GM19239 (cell line): ENCODE measurements around the gene SPG11.
"Not testable (repeated sequence)": the region's sequence is repeated elsewhere in the genome, so short reads cannot be mapped to it uniquely, and the experiment has no call there.

Source experiments
- DNase-seq: peaks from one replicate; pipeline ENCODE4 v3.0.0; 2011; ENCODE audit warnings: low spot score; ENCODE audit not compliant: insufficient read length
- FAIRE-seq: peaks from 2 replicates; lab custom pipeline; 2011; peaks lifted over from hg19 to GRCh38; lab: Jason Lieb, UNC

The SPG11 gene, protein sequence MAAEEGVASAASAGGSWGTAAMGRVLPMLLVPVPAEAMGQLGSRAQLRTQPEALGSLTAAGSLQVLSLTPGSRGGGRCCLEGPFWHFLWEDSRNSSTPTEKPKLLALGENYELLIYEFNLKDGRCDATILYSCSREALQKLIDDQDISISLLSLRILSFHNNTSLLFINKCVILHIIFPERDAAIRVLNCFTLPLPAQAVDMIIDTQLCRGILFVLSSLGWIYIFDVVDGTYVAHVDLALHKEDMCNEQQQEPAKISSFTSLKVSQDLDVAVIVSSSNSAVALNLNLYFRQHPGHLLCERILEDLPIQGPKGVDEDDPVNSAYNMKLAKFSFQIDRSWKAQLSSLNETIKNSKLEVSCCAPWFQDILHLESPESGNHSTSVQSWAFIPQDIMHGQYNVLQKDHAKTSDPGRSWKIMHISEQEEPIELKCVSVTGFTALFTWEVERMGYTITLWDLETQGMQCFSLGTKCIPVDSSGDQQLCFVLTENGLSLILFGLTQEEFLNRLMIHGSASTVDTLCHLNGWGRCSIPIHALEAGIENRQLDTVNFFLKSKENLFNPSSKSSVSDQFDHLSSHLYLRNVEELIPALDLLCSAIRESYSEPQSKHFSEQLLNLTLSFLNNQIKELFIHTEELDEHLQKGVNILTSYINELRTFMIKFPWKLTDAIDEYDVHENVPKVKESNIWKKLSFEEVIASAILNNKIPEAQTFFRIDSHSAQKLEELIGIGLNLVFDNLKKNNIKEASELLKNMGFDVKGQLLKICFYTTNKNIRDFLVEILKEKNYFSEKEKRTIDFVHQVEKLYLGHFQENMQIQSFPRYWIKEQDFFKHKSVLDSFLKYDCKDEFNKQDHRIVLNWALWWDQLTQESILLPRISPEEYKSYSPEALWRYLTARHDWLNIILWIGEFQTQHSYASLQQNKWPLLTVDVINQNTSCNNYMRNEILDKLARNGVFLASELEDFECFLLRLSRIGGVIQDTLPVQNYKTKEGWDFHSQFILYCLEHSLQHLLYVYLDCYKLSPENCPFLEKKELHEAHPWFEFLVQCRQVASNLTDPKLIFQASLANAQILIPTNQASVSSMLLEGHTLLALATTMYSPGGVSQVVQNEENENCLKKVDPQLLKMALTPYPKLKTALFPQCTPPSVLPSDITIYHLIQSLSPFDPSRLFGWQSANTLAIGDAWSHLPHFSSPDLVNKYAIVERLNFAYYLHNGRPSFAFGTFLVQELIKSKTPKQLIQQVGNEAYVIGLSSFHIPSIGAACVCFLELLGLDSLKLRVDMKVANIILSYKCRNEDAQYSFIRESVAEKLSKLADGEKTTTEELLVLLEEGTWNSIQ (N-terminal part only)

DNA sequence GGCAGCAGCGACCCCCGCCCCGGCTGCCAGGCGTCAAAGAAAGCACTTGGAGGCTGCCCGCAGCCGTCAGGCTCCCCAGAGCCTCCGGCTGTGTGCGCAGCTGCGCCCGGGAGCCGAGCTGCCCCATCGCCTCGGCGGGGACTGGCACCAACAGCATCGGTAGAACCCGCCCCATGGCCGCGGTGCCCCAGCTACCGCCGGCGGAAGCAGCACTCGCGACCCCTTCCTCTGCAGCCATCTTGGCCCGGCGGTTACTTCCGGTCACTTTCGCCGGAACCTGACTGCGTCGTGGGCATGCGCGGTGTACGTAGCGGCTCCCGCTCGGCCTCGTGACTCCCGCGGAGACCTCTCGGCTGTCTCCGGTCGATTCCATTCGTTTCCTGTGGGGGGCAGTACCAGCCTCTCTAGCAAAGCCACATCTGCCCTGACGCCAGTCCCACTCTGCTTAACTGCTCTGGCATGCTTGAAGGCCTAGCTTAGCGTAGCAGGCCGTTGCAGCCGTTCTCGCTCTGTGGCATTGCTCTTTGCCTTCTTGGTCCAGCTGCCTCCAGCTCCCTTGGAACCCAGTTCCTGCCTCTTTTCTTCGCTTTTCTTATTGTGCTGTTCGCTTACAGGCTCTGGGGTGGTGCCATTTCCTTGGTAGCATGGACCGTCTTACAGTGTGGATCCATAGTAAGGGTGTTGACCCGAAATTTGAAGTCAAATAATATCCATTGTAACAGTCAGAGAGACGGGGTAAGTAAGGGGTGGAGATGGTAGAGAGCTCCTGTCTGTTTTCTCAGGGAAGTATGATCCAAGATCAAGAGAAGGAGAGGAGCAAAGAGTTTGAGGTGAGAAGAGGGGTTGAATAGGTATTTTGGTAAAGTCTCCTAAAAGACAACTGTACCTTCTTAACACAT is at the start of gene SPG11:
SPG11 (minus strand) TSS at position 253 of the 899 bp plus-strand sequence; CDS start at position 238, 15 bp downstream.
- peak; percentile 68 for DNase-seq
- peak; percentile 98 for FAIRE-seq

DNA sequence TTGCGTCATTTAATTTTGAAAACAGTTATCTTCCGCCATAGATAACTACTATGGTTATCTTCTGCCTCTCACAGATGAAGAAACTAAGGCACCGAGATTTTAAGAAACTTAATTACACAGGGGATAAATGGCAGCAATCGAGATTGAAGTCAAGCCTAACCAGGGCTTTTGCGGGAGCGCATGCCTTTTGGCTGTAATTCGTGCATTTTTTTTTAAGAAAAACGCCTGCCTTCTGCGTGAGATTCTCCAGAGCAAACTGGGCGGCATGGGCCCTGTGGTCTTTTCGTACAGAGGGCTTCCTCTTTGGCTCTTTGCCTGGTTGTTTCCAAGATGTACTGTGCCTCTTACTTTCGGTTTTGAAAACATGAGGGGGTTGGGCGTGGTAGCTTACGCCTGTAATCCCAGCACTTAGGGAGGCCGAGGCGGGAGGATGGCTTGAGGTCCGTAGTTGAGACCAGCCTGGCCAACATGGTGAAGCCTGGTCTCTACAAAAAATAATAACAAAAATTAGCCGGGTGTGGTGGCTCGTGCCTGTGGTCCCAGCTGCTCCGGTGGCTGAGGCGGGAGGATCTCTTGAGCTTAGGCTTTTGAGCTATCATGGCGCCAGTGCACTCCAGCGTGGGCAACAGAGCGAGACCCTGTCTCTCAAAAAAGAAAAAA is 49.0 kb upstream of the SPG11 start:
- DNase-seq (no peak), FAIRE-seq (peak; percentile 83)

DNA sequence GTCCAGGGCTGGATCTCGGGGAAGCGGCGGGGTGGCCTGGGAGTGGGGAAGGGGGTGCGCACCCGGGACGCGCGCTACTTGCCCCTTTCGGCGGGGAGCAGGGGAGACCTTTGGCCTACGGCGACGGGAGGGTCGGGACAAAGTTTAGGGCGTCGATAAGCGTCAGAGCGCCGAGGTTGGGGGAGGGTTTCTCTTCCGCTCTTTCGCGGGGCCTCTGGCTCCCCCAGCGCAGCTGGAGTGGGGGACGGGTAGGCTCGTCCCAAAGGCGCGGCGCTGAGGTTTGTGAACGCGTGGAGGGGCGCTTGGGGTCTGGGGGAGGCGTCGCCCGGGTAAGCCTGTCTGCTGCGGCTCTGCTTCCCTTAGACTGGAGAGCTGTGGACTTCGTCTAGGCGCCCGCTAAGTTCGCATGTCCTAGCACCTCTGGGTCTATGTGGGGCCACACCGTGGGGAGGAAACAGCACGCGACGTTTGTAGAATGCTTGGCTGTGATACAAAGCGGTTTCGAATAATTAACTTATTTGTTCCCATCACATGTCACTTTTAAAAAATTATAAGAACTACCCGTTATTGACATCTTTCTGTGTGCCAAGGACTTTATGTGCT is 48.4 kb upstream of the SPG11 start:
- FAIRE-seq, result no peak
- no peak for DNase-seq

DNA sequence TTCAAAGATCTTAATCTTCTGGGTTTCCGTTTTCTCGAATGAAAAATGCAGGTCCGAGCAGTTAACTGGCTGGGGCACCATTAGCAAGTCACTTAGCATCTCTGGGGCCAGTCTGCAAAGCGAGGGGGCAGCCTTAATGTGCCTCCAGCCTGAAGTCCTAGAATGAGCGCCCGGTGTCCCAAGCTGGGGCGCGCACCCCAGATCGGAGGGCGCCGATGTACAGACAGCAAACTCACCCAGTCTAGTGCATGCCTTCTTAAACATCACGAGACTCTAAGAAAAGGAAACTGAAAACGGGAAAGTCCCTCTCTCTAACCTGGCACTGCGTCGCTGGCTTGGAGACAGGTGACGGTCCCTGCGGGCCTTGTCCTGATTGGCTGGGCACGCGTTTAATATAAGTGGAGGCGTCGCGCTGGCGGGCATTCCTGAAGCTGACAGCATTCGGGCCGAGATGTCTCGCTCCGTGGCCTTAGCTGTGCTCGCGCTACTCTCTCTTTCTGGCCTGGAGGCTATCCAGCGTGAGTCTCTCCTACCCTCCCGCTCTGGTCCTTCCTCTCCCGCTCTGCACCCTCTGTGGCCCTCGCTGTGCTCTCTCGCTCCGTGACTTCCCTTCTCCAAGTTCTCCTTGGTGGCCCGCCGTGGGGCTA is 47.8 kb upstream of the SPG11 start, which contains the start of the genes B2M and PATL2:
B2M (plus strand) TSS at position 422 of the 647 bp plus-strand sequence; CDS start at position 452, 30 bp downstream.
PATL2 (minus strand) TSS at position 228 of the 647 bp plus-strand sequence. CDS start 34,833 bp downstream, outside the sequence.
- DNase-seq (peak; percentile 58), FAIRE-seq (no peak)

DNA sequence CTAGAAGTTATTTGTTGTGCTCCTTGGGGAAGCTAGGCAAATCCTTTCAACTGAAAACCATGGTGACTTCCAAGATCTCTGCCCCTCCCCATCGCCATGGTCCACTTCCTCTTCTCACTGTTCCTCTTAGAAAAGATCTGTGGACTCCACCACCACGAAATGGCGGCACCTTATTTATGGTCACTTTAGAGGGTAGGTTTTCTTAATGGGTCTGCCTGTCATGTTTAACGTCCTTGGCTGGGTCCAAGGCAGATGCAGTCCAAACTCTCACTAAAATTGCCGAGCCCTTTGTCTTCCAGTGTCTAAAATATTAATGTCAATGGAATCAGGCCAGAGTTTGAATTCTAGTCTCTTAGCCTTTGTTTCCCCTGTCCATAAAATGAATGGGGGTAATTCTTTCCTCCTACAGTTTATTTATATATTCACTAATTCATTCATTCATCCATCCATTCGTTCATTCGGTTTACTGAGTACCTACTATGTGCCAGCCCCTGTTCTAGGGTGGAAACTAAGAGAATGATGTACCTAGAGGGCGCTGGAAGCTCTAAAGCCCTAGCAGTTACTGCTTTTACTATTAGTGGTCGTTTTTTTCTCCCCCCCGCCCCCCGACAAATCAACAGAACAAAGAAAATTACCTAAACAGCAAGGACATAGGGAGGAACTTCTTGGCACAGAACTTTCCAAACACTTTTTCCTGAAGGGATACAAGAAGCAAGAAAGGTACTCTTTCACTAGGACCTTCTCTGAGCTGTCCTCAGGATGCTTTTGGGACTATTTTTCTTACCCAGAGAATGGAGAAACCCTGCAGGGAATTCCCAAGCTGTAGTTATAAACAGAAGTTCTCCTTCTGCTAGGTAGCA is 47.0 kb upstream of the SPG11 start:
- peak; percentile 94 for FAIRE-seq

DNA sequence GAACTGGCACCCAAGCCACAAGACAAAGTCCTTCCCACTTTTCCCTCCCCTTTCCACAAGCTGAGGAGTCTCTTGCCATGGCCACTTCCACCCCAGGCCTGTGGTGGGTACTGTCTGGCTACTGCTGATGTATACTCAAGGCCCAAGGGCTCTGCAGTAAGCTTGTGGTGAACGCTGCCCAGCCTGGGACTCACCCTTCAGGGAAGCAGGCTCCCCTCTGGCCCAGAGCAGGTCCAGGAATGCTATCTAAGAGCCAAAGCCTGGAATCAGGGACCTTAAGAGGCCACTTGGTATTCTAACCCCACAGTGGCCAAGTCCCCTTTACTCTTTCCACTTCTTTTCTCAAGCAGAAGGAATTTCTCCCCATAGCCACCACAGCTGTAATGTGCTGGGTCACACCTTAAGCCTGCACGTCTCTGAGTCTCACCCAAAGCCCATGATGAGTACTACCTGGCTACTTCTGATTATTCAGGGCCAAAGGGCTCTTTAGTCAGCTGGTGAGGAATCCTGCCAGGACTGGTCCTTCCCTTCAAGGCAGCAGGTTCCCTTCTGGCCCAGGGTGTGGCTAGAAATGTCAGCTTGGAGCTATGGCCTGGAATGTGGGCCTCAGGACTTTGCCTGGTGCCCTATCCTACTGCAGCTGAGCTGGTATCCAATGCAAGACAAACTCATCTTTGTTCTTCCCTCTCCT is 43.6 kb upstream of the SPG11 start:
- DNase-seq (no peak), FAIRE-seq (no peak)

More for the DNA sequence above, 47.0 kb upstream of the SPG11 start:
- DNase-seq, result no peak

DNA sequence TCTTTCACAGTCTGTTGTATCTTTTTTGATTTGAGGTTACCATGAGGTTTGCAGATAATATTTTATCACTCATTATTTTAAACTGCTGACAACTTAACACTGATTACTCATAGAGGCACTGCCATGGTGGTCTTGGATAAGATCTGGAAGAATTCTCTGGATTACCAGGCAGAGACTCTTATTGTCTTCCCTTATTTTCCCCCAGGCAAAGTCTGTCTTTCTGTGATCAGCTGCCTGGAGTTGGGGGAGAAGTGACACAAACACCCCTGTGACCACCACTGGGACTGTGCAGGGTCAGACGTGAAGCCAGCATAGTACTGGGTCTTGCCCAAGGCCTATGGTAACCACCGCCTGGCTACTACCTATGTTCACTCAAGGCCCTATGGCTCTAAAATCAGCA is 42.9 kb upstream of the SPG11 start:
- no peak for FAIRE-seq
- DNase-seq, result no peak

DNA sequence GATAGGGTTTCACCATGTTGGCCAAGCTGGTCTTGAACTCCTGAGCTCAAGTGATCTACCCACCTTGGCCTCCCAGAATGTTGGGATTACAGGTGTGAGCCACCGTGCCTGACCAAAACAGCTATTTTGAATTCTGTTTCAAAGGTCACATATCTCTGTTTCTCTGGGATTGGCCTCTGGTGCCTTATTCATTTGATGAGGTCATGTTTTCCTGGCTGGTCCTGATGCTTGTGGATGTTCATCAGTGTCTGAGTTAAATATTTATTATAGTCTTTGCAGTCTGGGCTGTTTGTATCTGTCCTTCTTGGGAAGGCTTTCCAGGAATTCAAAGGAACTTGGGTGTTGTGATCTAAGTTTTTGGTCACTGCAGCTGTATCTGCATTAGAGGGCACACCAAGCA is 42.5 kb upstream of the SPG11 start:
- no peak for DNase-seq
- FAIRE-seq, result no peak

DNA sequence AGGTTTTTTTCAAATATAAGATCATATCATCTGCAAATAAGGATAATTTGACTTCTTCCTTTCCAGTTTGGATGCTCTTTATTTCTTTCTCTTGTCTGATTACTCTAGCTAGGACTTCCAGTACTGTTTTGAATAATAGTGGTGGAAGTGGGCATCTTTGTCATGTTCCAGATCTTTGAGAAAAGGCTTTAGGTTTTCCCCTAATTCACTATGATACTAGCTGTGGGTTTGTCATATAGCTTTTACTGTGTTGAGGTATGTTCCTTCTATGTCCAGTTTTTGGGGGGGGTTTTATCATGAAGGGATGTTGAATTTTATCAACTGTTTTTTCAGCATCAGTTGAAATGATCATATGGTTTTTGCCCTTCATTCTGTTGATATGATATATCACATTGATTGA is 37.2 kb upstream of the SPG11 start:
- not testable (repeated sequence) for DNase-seq, FAIRE-seq

DNA sequence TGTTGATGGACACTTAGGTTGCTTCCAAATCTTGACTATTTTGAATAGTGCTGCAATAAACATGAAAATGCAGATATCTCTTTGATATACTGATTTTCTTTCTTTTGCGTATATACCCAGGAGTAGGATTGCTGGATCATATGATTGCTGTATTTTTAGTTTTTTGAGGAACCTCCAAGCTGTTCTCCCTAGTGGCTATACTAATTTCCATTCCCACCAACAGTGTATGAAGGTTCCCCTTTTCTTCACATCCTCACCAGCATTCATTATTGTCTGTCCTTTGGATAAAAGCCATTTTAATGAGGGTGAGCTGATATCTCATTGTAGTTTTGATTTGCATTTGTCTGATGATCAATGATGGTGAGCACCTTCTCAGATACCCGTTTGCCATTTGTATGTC is 35.2 kb upstream of the SPG11 start:
- DNase-seq, result no peak
- no peak for FAIRE-seq

DNA sequence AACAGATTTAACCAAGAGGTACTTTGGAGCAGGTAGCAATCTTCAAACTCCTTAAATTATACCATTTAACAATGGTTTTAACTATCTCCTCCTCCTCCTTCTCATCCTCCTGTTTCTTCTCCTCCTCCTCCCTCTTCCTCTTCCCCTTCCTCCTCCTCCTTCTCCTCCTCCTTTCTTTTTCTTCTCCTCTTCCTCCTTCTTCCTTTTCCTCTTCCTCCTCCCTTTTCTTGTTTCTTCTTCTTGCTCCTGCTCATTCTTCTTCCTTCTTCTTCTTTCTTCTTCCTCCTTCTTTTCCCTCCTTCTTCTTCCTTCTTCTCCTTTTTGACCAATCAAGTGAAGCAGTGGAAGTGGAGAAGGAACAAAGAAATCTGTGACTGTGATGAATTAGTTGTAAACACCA is 33.6 kb upstream of the SPG11 start:
- DNase-seq (no peak), FAIRE-seq (no peak)

DNA sequence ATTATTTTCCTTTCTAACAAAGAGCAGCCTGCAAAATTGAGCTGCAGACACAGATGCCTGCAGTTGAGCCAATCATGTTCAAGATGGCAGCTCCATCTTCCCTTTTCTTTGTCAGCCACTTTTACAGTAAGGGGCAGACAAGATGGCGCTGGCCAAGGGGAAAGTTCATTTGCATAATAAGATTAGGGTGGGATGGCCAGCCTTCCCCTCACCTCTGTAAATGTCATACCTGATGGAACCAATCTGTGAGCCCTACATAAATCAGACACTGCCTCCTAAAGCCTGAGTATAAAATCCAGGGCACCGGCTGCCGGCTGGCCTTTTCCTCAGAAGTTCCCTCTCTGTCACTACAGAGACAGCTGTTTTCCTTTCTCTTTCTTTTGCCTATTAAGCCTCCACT is 31.8 kb upstream of the SPG11 start:
- DNase-seq, result no peak
- FAIRE-seq, result no peak

DNA sequence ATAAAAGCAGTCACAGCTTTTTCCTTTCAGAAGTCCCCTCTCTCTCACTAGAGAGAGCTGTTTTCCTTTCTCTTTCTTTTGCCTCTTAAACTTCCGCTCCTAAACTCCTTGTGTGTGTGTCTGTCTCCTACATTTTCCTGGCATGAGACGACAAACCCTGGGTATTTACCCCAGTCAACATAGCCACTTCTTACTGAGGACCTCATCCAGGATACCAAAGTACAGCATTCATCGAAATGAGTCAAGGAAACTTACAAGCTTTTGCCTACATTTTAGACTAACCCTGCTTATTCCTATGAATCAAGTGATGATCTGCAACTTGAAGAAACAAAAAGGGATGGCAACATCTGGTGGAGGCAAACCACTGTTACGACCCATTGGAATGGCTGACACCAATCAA is 31.0 kb upstream of the SPG11 start:
- DNase-seq (no peak), FAIRE-seq (no peak)

DNA sequence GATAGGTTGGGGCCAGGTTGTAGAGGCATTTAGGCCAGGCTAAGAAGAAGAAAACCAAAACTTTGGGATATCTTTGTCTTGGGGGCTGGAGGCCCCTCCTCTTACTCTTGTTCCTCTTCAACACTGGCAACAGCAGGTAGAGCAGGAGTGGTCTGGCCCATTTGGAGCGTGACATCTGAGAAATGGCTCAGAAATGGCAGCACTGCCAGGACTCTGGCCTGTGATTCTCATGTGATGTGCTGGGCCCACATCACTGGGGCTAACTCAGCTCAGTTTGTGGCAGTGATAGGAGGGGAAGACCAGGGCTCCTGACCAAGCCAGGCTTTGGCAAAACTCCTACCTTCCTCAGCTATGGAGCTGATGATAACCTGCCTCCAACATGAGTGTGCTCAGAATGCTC is 29.2 kb upstream of the SPG11 start:
- no peak for FAIRE-seq
- DNase-seq, result no peak

DNA sequence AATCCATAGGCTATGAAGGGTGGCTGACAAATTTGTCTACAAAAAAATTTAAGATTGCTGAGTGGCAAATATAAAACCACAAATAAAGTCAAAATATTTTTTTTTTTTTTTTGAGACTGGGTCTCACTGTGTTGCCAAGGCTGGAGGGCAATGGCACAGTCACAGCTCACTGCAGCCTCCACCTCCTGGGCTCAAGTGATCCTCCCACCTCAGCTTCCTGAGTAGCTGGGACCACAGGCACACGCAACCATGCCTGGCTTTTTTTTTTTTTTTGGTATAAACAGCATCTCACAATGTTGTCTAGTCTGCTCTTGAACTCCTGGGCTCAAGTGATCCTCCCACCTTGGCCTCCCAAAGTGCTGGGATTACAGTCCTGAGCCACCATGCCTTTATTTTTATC is 26.8 kb upstream of the SPG11 start:
- DNase-seq, FAIRE-seq: not testable (repeated sequence)

DNA sequence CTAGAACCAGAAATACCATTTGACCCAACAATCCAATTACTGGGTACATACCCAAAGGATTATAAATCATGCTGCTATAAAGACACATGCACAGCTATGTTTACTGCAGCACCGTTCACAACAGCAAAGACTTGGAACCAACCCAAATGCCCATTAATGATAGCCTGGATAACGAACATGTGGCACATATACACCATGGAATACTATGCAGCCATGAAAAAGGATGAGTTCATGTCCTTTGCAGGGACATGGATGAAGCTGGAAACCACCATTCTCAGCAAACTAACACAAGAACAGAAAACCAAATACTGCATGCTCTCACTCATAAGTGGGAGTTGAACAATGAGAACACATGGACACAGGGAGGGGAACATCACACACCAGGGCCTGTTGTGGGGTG is 25.9 kb upstream of the SPG11 start:
- FAIRE-seq, DNase-seq: not testable (repeated sequence)
